ENCODE measurements around the gene PAX8. TPM values are rescaled to one million over a fixed set of nuclear protein-coding genes. Genes with fewer than 3 reads are reported as not detected.

The PAX8 gene
- total RNA-seq, 1 donor from 2014 or later, result 0.24 TPM

GRCh38 chr2:113172721-113173541, 105.8 kb downstream of the PAX8 start:
- no peak for DNase-seq (ENCODE audit: low spot score)

- DNase-seq (ENCODE audit: low spot score), result no peak
Measured at GRCh38 chr2:113171334-113172075, 107.2 kb downstream of the PAX8 start.

GRCh38 chr2:113169586-113169985, 109.1 kb downstream of the PAX8 start:
- no peak for DNase-seq (ENCODE audit: low spot score)

- DNase-seq (ENCODE audit: low spot score), result no peak
Measured at GRCh38 chr2:113169002-113169530, 109.7 kb downstream of the PAX8 start.

GRCh38 chr2:113167962-113168340, 110.8 kb downstream of the PAX8 start:
- no peak for DNase-seq (ENCODE audit: low spot score)

GRCh38 chr2:113167115-113167932, 111.4 kb downstream of the PAX8 start:
- DNase-seq (ENCODE audit: low spot score), result no peak

- no peak for DNase-seq (ENCODE audit: low spot score)
Measured at GRCh38 chr2:113166187-113166645, 112.5 kb downstream of the PAX8 start.

Other genes starting within 250 kb of the PAX8 start
- 2.4 TPM for gene IL36B, start 226.1 kb downstream of the PAX8 start, total RNA-seq (ENCODE audit: insufficient read depth, low replicate concordance)
- gene IL36RN, start 219.7 kb downstream of the PAX8 start, total RNA-seq (ENCODE audit: insufficient read depth, low replicate concordance), result 6.0 TPM
- gene IL1F10, start 211.0 kb downstream of the PAX8 start, total RNA-seq (ENCODE audit: insufficient read depth, low replicate concordance), result 0.72 TPM
- gene IL1RN, start 151.3 kb downstream of the PAX8 start, total RNA-seq (ENCODE audit: insufficient read depth, low replicate concordance), result 1.2 TPM
- gene PSD4, start 105.0 kb downstream of the PAX8 start, total RNA-seq (ENCODE audit: insufficient read depth, low replicate concordance), result 6.5 TPM
- gene ZNG1B, start 158.8 kb upstream of the PAX8 start, total RNA-seq (ENCODE audit: insufficient read depth, low replicate concordance), result 84.7 TPM
- gene FOXD4L1, start 219.7 kb upstream of the PAX8 start, total RNA-seq (ENCODE audit: insufficient read depth, low replicate concordance), result 0.96 TPM

Measured in umbilical cord (tissue), 2 donors.